CD8-positive, alpha-beta memory T cell (primary cell): ENCODE data around the gene CTRB1. TPM values are rescaled to one million over a fixed set of nuclear protein-coding genes. Genes with fewer than 3 reads are reported as not detected.
A peak's percentile ranks its signal among the peaks of the same experiment; 100 is the strongest.

Experiments used
- CTCF ChIA-PET: fragments of 350-600 bp; sonication (Branson Sonifier 250); formaldehyde crosslinking; loops from one replicate; lab custom pipeline; 2021; ENCODE audit warnings: antibody characterized with exemption; lab: Charles Lee
- POLR2A ChIA-PET: fragments of 350-600 bp; sonication (Branson Sonifier 250); formaldehyde crosslinking; loops from one replicate; lab custom pipeline; 2021; ENCODE audit warnings: antibody characterized with exemption; lab: Charles Lee
- DNase-seq, 5 donors: peaks; one replicate each; pipeline versions ENCODE4 v3.0.0 to v3.0.0-alpha.2; 2020 to 2022; ENCODE audit warnings: mixed read lengths in 1 of 5
- H3K27ac ChIP-seq: one replicate; pipeline ENCODE4 v1.7.0; 2013; ENCODE audit warnings: low read depth, mild to moderate bottlenecking, low read length, moderate library complexity
- H3K27me3 ChIP-seq: 2 replicates; pipeline ENCODE4 v1.7.0; 2013; ENCODE audit warnings: low read length, mild to moderate bottlenecking; ENCODE audit not compliant: insufficient read depth, poor library complexity, severe bottlenecking
- H3K36me3 ChIP-seq: 2 replicates; pipeline ENCODE4 v1.7.0; 2013; ENCODE audit warnings: mild to moderate bottlenecking, low read length, moderate library complexity; ENCODE audit not compliant: insufficient read depth
- H3K4me1 ChIP-seq: 2 replicates; pipeline ENCODE4 v1.7.0; 2013; ENCODE audit warnings: mild to moderate bottlenecking, low read length, moderate library complexity; ENCODE audit not compliant: insufficient read depth
- H3K4me3 ChIP-seq: 2 replicates; pipeline ENCODE4 v1.7.0; 2013; ENCODE audit warnings: mild to moderate bottlenecking, low read length
- H3K9me3 ChIP-seq: 2 replicates; pipeline ENCODE4 v1.7.0; 2013; ENCODE audit warnings: mild to moderate bottlenecking, low read length
- H3K27ac Mint-ChIP-seq, 8 donors: one replicate each; pipeline ENCODE4 v1.8.0; 2020 to 2021; ENCODE audit warnings: mixed read lengths in 8 of 8, mild to moderate bottlenecking in 6 of 8, inconsistent platforms in 3 of 8, moderate library complexity in 3 of 8
- H3K27me3 Mint-ChIP-seq, 2 donors: one replicate each; pipeline ENCODE4 v1.8.0; 2020 to 2021; ENCODE audit warnings: mixed read lengths in 2 of 2, mild to moderate bottlenecking in 1 of 2, moderate library complexity in 1 of 2
- H3K36me3 Mint-ChIP-seq, 3 donors: one replicate each; pipeline ENCODE4 v1.8.0; 2020 to 2021; ENCODE audit warnings: mixed read lengths in 3 of 3, inconsistent platforms in 1 of 3, mild to moderate bottlenecking in 1 of 3
- H3K4me1 Mint-ChIP-seq, 3 donors: one replicate each; pipeline ENCODE4 v1.8.0; 2020 to 2021; ENCODE audit warnings: mixed read lengths in 3 of 3, inconsistent platforms in 1 of 3, mild to moderate bottlenecking in 1 of 3
- H3K4me3 Mint-ChIP-seq, 7 donors: one replicate each; pipeline ENCODE4 v1.8.0; 2020 to 2021; ENCODE audit warnings: mixed read lengths in 7 of 7, mild to moderate bottlenecking in 6 of 7, moderate library complexity in 4 of 7, inconsistent platforms in 2 of 7
- H3K9me3 Mint-ChIP-seq, 5 donors: one replicate each; pipeline ENCODE4 v1.8.0; 2020 to 2022; ENCODE audit warnings: mixed read lengths in 5 of 5, mild to moderate bottlenecking in 3 of 5, moderate library complexity in 2 of 5, inconsistent platforms in 1 of 5
- polyA plus RNA-seq: library from polyadenylated mRNA; unstranded; fragments of 300-500 nt; fragmentation: Illumina TruSeq; gene quantifications from one replicate; pipeline ENCODE4 v1.2.3, GENCODE V29; 2021
- total RNA-seq, 2 experiments: library from RNA; stranded (reverse); gene quantifications; one replicate each; pipeline ENCODE4 v1.2.3, GENCODE V29; 2021

CTRB1 gene
- total and polyA plus RNA-seq, 3 experiments from 2014 or later: not detected

DNA sequence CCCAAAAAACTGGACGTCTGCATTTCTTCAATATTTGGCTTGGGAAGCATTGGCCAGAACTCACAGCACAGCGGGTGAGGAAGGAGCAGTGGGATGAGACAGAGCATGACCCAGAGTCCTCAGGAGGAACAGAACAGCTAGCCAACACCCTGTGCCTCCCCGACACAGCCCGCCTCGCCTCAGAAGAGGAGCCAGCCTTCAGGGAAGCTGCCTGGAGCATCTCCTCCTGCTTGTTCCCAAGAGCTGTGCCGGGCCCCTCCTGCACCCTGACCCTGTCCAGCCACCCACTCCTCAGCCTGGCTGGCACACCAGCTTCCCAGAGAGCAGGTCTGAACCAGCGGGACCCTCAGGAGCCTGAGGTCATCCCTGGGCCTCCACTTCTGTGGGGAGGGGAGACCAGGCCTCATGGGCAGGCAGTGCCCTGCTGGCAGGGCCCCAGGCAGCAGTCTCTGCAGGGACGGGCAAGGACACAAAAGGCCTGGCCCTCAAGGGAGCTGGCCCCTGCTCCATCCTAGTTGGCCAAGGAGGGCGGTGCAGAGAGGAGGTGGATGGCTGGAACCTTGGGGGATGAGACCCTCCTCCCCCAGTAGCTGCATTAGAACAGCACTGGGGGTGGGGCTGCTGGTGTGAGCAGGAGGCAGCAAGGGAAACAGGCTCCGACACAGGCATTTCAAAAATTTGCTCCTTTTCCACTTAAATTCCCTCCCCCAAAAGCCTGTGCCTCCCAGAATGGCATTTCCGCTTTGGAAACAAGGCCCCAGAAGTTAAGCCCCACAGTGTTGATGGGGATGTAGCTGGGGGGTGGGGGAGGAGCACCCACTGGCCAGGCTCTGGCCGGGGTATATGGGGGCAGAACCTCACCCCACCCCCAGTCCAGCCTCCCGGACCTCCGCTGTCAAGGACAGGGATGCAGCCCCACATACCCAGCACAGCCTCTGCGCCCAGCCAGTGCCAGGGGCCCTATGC is 34.4 kb downstream of the CTRB1 start:
- Histone ChIP-seq H3K27me3 (peaks cover 25% of the 10 kb centered on the region), H3K9me3 (no peaks in the 10 kb centered on the region), H3K4me3 (no peak overlapping the region), H3K4me1 (no peaks in the 10 kb centered on the region), H3K36me3 (no peaks in the 10 kb centered on the region), H3K27ac (no peak overlapping the region)
- no peaks in the 10 kb centered on the region for H3K36me3 Mint-ChIP-seq
- peaks cover 0 to 16% (median 7%) of the 10 kb centered on the region in 3 donors for H3K4me1 Mint-ChIP-seq
- no peak overlapping the region for H3K27ac Mint-ChIP-seq
- peaks cover 33 to 54% of the 10 kb centered on the region in 2 donors for H3K27me3 Mint-ChIP-seq
- H3K4me3 Mint-ChIP-seq: peak overlapping the region in 2 of 7 donors; percentile 21 to 69
- ChIA-PET POLR2A (no interaction called here), CTCF (no interaction called here)
- no peak for DNase-seq
- no peaks in the 10 kb centered on the region for H3K9me3 Mint-ChIP-seq

GRCh38 chr16:75254359-75254837 is 35.6 kb downstream of the CTRB1 start:
- POLR2A ChIA-PET: no interaction called here
- H3K27me3 ChIP-seq: peaks cover 28% of the 10 kb centered on the region
- DNase-seq: no peak
- H3K27ac ChIP-seq: no peak overlapping the region
- no peaks in the 10 kb centered on the region for H3K4me1 ChIP-seq
- Mint-ChIP-seq H3K27ac (no peak overlapping the region), H3K4me3 (no peak overlapping the region), H3K27me3 (peaks cover 34 to 57% of the 10 kb centered on the region in 2 donors), H3K4me1 (peaks cover 0 to 16% (median 7%) of the 10 kb centered on the region in 3 donors), H3K9me3 (no peaks in the 10 kb centered on the region), H3K36me3 (no peaks in the 10 kb centered on the region)
- H3K4me3 ChIP-seq: no peak overlapping the region
- CTCF ChIA-PET: no interaction called here
- no peaks in the 10 kb centered on the region for H3K9me3 ChIP-seq
- no peaks in the 10 kb centered on the region for H3K36me3 ChIP-seq

GRCh38 chr16:75256059-75256571 is 37.3 kb downstream of the CTRB1 start:
- H3K9me3 ChIP-seq: no peaks in the 10 kb centered on the region
- no peaks in the 10 kb centered on the region for H3K4me1 ChIP-seq
- H3K36me3 ChIP-seq: no peaks in the 10 kb centered on the region
- CTCF ChIA-PET: no interaction called here
- no peaks in the 10 kb centered on the region for H3K9me3 Mint-ChIP-seq
- POLR2A ChIA-PET: no interaction called here
- no peak overlapping the region for H3K4me3 Mint-ChIP-seq
- H3K27me3 Mint-ChIP-seq: peaks cover 28 to 54% of the 10 kb centered on the region in 2 donors
- no peaks in the 10 kb centered on the region for H3K36me3 Mint-ChIP-seq
- H3K4me1 Mint-ChIP-seq: peaks cover 0 to 7% (median 6%) of the 10 kb centered on the region in 3 donors
- H3K27ac Mint-ChIP-seq: no peak overlapping the region
- H3K27me3 ChIP-seq: peaks cover 22% of the 10 kb centered on the region
- DNase-seq: no peak
- no peak overlapping the region for H3K4me3 ChIP-seq
- no peak overlapping the region for H3K27ac ChIP-seq

- no peak for DNase-seq
- Mint-ChIP-seq H3K27ac (peak overlapping the region in 1 of 8 donors; percentile 69), H3K27me3 (peaks cover 28 to 55% of the 10 kb centered on the region in 2 donors), H3K4me3 (no peak overlapping the region), H3K9me3 (no peaks in the 10 kb centered on the region), H3K36me3 (no peaks in the 10 kb centered on the region), H3K4me1 (peaks cover 0 to 5% (median 4%) of the 10 kb centered on the region in 3 donors)
- H3K4me3 ChIP-seq: no peak overlapping the region
- no peaks in the 10 kb centered on the region for H3K9me3 ChIP-seq
- ChIA-PET CTCF (no interaction called here), POLR2A (no interaction called here)
- no peaks in the 10 kb centered on the region for H3K4me1 ChIP-seq
- no peak overlapping the region for H3K27ac ChIP-seq
- peaks cover 21% of the 10 kb centered on the region for H3K27me3 ChIP-seq
- H3K36me3 ChIP-seq: no peaks in the 10 kb centered on the region
These were observed 38.0 kb downstream of the CTRB1 start for GRCh38 chr16:75256696-75257343.

- Mint-ChIP-seq H3K27ac (no peak overlapping the region), H3K9me3 (no peaks in the 10 kb centered on the region), H3K27me3 (peaks cover 26 to 59% of the 10 kb centered on the region in 2 donors), H3K4me3 (no peak overlapping the region), H3K4me1 (no peaks in the 10 kb centered on the region), H3K36me3 (no peaks in the 10 kb centered on the region)
- Histone ChIP-seq H3K4me1 (no peaks in the 10 kb centered on the region), H3K9me3 (no peaks in the 10 kb centered on the region), H3K4me3 (no peak overlapping the region), H3K27ac (no peak overlapping the region), H3K27me3 (peaks cover 8% of the 10 kb centered on the region), H3K36me3 (no peaks in the 10 kb centered on the region)
- ChIA-PET CTCF (no interaction called here), POLR2A (no interaction called here)
- DNase-seq: no peak
These were observed 39.4 kb downstream of the CTRB1 start for GRCh38 chr16:75257886-75258806.

- no peak overlapping the region for H3K4me3 Mint-ChIP-seq
- Histone ChIP-seq H3K4me1 (no peaks in the 10 kb centered on the region), H3K9me3 (no peaks in the 10 kb centered on the region), H3K36me3 (no peaks in the 10 kb centered on the region), H3K27ac (no peak overlapping the region), H3K4me3 (no peak overlapping the region), H3K27me3 (peaks cover 10% of the 10 kb centered on the region)
- no peaks in the 10 kb centered on the region for H3K9me3 Mint-ChIP-seq
- CTCF ChIA-PET: no interaction called here
- POLR2A ChIA-PET: no interaction called here
- no peaks in the 10 kb centered on the region for H3K4me1 Mint-ChIP-seq
- H3K36me3 Mint-ChIP-seq: no peaks in the 10 kb centered on the region
- H3K27me3 Mint-ChIP-seq: peaks cover 27 to 59% of the 10 kb centered on the region in 2 donors
- no peak overlapping the region for H3K27ac Mint-ChIP-seq
- no peak for DNase-seq
These were observed 40.0 kb downstream of the CTRB1 start for GRCh38 chr16:75258807-75259141.

GRCh38 chr16:75260851-75261589 is 42.2 kb downstream of the CTRB1 start:
- Mint-ChIP-seq H3K27me3 (peaks cover 27 to 60% of the 10 kb centered on the region in 2 donors), H3K4me1 (peaks cover 0 to 9% (median 6%) of the 10 kb centered on the region in 3 donors), H3K27ac (no peak overlapping the region), H3K36me3 (no peaks in the 10 kb centered on the region), H3K9me3 (no peaks in the 10 kb centered on the region), H3K4me3 (no peak overlapping the region)
- H3K4me1 ChIP-seq: no peaks in the 10 kb centered on the region
- no peaks in the 10 kb centered on the region for H3K9me3 ChIP-seq
- ChIA-PET POLR2A (no interaction called here), CTCF (interaction anchor here (1.3 kb wide), 1 partner anchor 27 kb away, joined by 3 read pairs; no protein-coding TSS in a partner anchor)
- H3K36me3 ChIP-seq: no peaks in the 10 kb centered on the region
- H3K27me3 ChIP-seq: peaks cover 16% of the 10 kb centered on the region
- no peak overlapping the region for H3K4me3 ChIP-seq
- DNase-seq: no peak
- no peak overlapping the region for H3K27ac ChIP-seq
